GM21717 (cell line): ENCODE results near the gene LDLRAD2.

Source experiments
- ATAC-seq: cut with Tn5 transposase; IDR thresholded peaks from one replicate; pipeline ENCODE4 v1.9.1; 2021; ENCODE audit warnings: mild to moderate bottlenecking, moderate library complexity; ENCODE audit not compliant: unreplicated experiment

LDLRAD2 gene

DNA sequence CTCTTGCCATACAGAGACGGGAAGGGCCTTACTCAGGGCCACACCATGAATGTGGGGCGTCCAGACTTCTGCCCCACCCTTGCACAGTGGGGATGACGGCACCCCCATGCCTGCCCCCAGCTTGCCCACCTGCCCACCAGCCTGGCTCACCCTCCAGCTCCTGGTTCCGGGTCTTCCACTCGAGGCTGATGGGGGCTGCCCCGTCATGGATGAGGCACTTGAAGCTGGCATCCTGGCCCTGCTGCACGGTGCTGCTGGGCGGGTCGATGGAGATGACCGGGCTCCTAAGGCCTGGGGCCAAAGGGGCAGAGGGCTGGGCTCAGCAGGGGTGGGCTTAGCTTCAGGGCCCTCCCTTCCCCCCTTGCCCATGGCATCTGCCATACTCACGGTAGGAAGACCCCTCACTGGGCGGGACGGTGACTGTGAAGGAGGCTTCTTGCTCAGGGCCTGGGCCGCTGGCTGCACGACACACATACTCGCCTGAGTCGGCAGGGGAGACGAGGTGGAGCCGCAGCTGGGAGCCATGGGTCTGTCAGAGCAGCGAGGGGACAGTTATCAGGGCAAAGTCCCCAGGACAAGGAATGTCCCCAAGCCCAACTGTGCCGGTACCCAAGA is 29.9 kb downstream of the LDLRAD2 start:
- no peak for ATAC-seq

DNA sequence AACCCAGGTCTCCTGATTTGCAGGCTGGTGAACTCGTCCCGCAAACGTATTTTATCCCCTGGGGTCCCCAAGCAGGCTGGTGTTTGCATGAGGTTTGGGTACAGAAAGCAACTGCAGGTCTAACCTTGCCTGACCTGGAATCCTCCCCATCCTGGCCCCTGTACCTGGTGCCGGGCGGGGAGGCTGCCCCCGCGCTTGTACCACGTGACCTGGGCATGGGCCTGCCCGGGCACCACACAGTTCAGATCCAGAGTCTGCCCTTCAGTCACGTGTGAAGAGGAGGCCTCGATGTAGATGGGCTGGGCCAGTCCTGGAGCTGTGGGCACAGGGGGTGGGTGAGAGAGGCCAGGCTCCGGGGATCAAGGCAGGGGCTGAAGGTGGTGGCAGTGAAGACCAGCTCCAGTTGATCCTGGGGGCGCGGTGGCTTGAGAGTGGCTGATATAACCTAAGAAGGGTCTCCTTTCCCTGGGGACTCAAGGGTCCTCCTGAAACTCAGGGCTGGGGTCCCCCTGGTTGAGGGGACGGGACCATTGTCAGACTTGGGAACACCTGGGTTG is 30.6 kb downstream of the LDLRAD2 start:
- ATAC-seq, result no peak

DNA sequence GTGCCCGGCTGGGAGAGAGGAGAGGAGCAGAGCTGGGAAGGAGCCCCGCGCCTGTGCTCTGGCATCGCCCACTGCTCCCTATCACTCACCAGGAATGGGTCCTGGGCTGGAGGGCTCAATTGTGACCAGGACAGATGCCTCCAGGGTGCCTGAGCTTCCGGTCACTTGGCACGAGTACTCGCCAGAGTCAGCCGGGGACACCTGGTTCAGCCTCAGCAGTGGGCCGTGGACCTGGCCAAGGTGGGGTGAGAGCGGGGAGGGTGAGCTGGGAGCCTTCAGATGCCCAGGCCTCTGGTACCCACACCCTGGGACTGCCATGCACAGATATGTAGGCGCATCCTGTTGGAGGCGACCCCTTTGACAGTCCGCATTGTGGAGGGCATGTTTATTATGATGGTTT is 31.1 kb downstream of the LDLRAD2 start:
- ATAC-seq, result no peak

DNA sequence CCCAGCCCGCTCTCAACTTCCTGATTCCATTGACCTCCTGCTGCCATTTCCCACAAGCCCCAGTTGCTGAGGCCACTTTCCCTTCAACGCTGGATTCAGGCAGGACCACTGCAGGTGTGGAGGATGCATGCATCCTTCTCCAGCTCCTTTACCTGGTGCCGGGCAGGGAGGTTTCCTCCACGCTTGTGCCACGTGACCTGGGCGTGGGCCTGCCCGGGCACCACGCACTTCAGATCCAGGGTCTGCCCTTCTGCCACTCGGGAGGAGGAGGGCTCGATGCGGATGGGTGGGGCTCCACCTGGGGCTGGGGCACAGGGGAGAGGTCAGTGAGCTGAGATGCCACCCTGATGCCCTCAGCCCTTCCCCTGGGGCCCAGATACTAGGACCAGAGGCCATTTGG is 31.9 kb downstream of the LDLRAD2 start:
- no peak for ATAC-seq

DNA sequence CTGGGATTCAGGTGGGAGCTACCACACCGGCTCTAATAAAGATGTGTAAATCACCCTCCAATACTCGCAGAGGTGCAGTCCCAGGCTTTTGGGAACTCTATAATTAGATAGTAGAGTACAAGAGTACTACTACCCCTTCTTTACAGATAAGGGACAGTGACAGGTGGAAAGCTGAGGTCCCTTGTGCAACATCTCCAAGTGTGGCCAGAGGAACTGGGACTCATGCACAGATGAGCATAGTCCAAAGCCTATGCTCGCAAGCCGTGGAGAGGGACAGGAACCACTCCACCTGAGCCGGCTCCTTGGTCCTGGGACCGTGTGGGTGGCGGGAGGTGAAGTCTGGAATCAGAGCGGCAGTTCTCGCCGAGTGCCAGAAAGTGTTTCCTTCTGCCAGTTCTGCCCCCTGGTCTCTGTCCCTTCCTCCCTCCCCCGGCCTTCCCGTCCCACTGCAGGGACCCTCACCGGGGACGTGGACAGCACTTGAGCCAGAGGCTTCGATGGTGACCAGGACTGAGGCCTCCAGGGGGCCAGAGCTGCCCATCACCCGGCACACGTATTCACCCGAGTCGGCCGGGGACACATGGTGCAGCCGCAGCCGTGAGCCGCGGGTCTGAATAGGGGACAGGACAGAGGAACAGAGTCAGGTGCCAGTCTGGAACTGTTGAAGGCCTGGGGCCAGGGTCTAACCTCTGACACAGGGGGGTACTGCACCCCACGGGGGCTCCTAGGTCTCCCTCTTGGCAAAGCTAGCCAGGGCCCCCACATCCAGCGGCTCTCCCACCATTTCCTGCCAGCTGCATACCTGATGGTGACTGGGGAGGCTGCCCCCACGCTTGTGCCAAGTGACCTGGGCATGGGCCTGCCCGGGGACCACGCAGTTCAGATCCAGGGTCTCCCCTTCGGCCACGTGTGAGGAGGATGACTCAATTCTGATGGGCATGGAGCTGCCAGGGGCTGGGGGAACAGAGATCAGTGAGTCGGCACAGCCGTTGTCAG is 33.9 kb downstream of the LDLRAD2 start:
- ATAC-seq, result no peak

DNA sequence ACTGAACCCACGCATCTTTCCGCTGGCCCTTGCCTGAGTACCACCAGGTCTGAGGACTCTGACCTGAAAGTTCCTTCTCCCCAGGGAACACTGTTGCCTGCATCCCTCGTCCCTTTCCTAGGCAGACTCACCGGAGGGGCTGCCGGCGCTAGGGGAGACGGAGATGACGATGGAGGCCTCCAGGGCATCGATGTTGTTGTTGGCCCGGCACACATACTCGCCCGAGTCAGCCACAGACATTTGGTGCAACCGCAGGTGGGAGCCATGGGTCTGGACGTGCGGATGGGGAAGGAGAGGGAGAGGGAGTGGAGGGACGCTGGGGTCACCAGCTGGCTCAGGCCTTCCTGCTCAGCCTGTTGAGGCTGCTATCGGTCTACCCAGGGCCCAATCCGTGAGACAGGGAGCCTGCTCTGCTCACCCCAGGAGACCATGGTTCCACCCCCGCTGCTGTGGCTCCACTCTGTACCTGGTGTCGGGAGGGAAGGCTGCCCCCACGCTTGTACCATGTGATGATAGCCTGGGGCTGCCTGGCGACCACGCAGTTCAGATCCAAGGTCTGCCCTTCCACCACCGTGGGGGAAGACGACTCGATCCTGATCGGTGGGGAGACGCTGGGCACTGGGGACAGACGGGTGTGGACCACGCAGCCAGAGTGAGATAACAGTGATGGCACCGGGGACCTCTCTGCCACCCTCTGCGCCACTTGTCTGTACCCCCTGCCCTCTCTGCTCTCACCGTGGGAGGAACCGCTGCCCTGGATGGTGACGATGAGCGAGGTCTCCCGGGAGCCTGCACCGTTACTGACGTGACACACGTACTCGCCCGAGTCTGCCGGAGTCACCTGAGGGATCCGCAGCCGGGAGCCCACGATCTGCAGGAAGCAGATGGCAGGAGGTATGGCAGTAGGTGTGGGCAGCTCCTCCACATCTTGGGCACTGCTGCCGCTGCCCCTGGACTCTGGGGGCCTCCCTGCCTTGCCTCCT is 35.4 kb downstream of the LDLRAD2 start:
- no peak for ATAC-seq

DNA sequence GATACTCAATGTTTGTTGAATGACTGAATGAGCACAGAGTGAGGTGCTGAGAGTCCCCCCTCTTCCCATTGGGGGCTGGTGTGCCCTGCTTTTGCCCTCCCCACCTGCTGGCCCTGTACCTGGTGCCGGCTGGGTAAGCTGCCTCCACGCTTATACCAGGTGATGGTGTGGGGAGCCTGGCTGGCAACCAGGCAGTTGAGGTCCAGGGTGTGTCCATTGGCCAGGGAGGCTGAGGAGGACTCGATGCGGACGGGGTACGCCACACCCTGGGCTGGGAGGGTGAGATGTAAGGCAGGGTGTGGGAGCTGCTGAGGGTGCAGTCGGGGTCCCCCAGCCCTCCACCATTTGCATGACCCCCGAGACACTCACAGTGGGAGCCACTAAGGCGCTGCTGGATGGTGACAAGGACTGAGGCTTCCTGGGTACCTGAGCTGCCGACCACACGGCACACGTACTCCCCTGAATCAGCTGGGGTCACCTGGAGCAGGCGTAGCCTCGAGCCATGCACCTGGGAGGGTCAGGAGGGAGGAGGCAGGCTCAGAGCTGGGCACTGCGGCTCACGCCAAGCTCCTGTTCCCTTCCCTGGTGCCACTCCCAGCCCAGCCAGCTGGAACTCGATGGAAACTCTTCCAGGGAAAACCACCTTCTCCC is 36.6 kb downstream of the LDLRAD2 start:
- no peak for ATAC-seq

DNA sequence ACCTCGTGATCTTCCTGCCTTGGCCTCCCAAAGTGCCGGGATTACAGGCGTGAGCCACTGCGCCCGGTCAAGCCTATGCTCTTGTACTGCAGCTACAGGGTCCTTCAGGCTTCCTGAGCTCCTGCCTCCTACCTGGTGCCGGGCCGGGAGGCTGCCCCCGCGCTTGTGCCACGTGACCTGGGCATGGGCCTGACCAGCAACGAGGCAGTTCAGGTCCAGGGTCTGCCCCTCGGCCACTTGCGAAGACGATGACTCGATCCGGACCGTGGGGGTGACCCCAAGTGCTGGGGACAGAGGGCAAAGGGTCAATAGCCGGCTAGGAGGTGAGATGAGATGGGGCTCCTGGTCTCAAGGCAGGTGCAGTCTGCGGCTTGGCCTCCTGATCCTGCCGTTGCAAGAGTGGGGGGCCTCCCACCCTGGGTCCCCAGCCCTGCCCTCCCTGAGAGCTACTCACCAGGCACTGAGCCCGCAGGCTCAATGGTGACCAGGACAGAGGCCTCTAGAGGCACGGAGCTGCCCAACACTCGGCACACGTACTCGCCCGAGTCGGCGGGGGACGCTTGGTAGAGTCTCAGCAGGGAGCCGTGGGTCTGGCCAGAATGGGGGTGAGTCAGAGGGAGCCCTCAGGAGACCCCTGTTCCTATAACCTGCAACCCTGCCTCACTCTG is 38.0 kb downstream of the LDLRAD2 start:
- no peak for ATAC-seq

DNA sequence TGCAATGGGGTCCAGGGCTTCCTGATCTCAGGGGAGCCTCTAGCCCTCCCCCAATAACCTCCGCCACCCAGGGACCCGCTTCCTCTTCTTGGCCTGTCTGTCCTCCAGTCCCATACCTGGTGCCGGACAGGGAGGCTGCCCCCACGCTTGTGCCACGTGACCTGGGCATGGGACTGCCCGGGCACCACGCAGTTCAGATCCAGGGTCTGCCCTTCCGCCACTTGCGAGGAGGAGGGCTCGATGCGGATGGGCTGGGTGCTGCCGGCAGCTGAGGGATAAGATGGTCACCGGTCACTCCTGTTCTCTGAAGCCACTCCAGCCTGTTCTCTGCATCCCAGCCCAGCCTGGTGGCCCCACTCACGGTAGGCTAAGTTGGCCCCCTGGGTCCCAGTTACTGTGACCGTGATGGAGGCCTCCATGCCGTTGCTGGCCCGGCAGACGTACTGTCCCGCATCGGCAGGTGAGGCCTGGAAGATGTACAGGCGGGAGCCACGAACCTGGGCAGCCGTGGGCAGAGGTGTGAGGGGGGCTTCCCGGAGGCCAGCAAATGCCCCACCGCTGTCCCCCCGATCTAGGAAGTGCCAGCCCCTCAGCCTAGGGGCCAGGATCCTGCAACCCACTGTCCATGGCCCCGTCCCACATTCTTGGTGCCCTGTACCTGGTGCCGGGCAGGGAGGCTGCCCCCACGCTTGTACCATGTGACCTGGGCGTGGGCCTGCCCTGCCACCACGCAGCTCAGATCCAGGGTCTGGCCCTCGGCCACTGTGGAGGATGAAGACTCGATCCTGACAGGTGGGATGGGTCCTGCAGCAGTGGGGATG is 39.6 kb downstream of the LDLRAD2 start:
- no peak for ATAC-seq

DNA sequence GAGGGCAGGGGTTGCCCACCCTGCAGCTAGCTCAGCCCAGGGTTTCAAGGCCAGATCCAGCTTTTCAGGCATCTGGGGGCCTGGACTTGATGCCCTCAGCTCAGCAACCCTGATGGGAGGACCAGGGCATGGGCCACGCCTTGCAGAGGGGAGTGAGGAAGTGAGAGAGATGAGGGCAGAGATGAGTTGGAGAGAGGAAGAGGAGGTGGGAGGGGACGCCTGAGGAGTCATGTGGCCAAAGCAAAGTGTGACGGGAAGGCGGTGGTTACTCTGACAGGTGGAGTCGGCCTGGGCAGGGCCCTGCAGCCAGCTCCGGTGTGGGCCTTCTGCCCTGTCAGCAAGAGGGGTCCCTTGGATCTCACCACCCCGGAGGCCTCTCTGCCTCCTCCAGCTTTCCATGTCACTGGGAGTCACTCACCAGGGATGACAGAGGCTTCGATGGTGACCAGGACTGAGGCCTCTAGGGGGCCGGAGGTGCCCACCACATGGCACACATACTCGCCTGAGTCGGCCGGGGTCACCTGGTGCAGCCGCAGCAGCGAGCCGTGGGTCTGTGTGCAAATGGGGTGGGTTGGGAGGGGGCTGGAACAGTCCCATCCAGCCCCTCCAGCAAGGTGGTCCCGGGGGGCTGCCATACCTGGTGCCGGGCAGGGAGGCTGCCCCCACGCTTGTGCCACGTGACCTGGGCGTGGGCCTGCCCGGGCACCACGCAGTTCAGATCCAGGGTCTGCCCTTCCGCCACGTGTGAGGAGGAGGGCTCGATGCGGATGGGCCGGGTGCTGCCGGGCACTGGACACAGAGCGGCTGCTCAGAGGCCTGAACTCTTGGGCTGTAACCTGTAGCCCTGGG is 40.4 kb downstream of the LDLRAD2 start:
- ATAC-seq, result no peak

DNA sequence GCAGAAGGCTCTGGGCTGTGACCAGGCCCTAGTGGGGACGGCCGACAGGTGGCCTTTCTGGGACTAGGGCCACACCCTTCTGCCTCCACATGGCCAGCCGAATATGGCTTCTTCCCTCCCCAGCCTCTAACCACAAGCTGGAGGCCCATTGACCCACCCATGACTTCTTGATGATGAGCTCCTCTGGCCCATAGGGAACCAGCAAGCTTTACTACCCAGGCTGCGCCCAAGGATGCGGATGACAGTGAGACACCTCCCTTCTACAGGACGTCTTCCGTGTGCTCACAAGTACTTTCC is 41.0 kb downstream of the LDLRAD2 start:
- no peak for ATAC-seq

DNA sequence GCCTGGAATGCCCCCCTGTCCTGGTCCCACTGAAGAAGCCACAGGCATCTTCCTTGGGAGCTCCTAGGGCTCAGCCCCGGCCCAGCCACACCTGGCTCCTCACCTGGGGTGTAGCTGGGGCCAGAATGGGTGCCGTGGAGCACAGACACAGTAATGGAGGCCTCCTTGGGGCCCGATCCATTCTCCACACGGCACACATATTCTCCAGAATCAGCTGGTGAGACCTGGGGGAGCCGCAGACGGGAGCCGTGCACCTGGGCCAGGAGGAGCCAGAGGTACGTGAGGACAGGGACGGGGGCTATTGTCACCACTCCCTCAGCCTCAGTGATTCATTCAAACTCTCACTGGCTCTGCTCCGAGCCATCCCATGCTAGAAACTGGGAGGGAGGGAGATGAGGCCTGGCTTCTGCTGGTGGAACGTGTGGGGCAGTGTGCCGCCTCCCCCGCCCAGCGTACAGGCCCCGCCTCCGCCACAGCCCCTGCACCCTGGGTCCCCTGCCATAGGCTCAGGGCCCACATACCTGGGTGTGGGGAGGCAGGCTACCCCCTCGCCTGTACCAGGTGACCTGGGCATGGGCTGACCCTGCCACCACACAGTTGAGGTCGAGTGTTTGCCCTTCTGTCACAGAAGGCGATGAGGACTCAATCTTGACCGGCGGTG is 42.2 kb downstream of the LDLRAD2 start:
- ATAC-seq, result no peak

DNA sequence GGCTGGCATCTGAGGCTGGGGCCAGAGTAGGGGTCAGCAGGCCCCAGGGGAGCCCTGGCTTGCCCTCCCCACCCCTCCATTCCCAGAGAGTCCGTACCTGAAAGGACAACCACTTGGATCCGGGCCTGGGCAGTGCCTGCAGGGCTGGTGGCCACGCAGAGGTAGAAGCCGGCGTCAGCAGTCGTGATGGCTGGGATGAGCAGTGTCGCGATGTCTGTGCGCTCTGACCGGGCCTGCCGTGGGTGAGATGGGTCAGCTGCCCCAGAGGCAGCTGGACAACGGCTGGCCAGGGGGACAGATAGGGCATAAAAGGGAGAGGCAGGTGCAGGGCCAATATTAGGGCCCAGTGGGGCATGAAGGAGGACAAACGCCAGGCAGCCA is 42.7 kb downstream of the LDLRAD2 start:
- no peak for ATAC-seq

DNA sequence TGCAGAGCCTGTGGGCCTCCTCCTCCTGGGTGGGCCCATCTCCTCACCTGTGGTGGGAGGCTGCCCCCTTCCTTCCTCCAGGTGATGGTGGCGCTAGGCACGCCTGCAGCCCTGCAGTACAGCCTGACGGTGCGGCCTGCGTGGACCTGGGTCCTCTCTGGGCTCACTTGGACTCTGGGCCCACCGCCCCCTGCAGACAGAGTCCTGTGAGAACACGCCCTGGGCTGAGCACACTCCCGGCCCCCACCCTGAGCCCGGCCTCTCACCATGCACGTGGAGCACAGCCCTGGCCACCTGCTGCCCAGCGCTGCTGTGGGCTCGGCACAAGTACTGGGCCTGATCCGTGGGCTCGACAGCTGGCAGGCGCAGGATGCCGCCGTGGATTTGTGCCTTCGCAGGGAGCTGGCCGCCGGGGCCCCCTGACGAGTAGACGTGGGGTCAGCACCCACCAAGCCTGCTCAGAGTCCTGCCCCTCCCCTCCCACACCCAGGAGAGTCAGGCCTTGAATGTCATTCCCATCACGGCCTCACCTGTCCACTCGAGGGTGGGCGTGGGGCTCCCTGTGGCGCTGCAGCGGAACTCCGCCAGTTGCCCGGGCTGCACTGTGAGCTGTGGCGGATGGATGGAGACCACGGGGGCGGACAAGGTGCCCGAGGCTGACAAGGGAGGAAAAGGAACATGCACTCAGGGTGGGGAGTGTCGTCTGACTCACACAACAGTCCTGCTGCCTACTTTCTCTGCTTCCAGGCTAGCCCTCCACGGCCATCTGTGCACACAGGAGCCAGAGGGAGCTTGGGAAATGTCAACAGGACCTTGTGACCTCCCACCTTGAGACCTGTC is 43.4 kb downstream of the LDLRAD2 start:
- no peak for ATAC-seq

DNA sequence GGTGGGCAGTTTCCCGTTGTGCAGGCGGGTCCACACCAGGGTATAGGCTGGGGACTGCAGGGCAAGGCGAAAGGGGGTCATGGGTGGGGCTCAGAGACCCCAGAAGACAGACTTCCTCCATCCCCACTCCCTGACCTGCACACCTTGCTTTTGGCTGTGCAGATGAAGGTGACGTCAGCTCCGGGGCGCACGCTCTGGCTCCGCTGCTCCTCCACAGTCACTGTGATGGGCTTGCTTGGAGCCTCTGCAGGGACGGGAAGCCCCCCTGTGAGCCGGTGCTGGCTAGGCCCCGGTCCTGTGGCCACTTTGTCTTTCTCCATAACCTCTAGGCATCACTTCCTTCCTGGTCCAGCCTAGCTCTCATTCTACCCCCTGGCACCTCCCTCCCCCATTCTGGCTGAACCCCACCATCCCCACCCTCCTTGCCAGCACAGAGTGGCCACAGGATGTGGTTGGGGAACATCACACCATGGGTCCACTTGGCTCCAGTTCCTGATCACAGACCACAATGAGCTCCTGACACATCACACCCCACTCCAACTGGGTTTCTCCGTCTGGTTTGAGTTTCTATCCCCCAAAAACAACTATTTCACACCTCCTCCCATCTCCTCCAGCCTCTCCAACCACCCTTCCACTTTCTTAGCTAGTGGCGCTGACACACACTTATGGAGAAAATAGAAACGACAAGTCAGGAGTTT is 45.2 kb downstream of the LDLRAD2 start:
- ATAC-seq, result no peak
